Hematopoietic multipotent progenitor cell treated with erythropoietin and hydrocortisone succinate and interleukin-3 and kit ligand, for 6 days (in vitro differentiated cells): ENCODE measurements around the gene OR5H2.
A peak's percentile ranks its signal among the peaks of the same experiment; 100 is the strongest.
"Not testable (repeated sequence)": the region's sequence is repeated elsewhere in the genome, so short reads cannot be mapped to it uniquely, and the experiment has no call there.

Experiments
- DNase-seq: peaks from one replicate; pipeline ENCODE4 v3.0.0-alpha.2; 2015

The OR5H2 gene

DNA sequence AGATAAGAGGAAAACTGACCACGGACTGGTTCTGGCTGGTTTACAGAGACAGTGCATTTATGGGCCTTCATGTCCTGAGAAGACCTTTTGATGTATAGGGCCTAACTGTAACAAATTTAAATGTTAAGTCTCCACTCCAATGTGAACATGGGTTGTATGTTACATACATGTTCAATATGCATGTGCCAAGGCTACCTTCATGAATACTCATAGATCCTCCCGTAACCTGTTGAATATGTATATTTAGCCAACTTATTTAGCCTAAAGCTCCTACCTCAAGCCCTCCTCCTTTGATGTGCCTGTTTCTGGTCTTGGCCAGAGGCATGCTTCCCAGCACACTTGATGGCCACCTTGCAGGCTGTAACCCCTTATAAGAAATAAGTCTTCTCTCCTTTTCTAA lies at the start of gene OR5H2:
Gene OR5H2, plus strand, starts transcription at position 301 of the 400 bp plus-strand sequence. CDS start 398 bp downstream, outside the sequence.
- no peak for DNase-seq

DNA sequence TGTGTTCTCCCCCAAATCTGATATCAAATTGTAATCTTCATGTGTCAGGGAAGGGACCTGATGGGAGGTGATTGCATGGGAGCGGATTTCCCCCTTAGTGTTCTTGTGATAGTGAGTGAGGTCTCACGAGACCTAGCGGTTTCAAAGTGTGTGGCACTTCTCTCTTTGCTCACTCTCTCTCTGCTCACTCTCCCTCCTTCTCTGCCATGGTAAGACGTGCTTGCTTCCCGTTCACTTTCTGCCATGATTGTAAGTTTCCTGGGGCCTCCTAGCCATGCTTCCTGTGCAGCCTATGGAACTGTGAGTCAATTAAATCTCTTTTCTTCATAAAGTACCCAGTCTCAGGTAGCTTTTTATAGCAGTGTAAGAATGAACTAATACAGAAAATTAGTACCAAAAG lies 48.8 kb upstream of the OR5H2 start:
- no peak for DNase-seq

- no peak for DNase-seq
Measured at GRCh38 chr3:98240131-98240530, 42.2 kb upstream of the OR5H2 start.

DNA sequence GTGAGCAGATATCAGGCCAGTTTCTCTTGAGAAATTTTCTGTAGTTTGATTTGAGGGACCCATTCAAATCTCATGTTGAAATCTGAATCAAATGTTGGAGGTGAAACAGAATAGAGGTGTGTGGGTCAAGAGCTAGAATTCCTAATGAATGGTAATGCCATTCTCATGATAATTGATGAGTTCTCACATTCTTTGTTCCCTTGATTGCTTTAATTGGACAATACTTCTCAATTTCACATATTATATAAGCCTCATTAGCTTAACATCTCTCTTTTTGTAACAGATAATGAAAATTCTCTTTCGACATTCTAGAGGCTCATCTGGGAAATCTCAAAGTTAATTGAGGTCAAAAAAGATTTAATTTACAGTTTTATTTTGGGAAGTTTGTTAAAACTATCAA lies 40.1 kb upstream of the OR5H2 start:
- DNase-seq, result no peak

DNA sequence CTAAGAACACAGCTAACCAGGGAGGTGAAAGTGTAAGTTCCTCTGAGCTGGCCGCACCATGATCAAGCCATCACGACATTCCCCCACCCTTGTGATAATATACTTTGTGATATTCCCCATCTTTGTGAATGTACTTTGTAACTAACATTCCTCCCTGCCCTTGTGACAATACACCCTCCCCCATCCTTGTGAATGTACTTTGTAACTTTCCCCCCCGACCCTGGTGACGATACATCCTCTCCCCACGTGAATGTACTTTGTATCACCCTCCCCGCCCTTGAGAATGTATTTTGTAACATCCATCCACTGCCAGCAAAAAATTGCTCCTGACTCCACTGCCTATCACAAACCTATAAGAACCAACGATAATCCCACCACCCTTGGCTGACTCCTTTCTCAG lies 38.5 kb upstream of the OR5H2 start:
- DNase-seq, result no peak

DNA sequence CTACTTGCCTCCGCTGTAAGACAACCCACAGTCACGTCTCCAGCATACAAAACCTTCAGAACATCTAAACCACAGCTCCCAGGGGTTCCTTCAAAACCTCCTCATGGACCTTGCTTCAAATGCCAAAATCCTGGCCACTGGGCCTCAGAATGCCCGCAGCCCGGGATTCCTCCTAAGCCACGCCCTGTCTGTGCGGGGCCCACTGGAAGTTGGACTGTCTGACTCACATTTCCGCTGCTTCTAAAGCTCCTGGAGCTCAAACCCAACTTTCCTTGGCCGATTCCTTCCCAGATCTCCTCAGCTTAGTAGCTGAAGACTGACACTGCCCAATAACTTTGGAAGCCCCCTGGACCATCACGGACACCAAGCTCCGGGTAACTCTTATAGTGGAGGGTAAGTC lies 36.2 kb upstream of the OR5H2 start:
- DNase-seq, result no peak

GRCh38 chr3:98256026-98256425 lies 26.3 kb upstream of the OR5H2 start:
- DNase-seq, result not testable (repeated sequence)

GRCh38 chr3:98259707-98260106 lies 22.6 kb upstream of the OR5H2 start:
- DNase-seq, result peak; percentile 33

DNA sequence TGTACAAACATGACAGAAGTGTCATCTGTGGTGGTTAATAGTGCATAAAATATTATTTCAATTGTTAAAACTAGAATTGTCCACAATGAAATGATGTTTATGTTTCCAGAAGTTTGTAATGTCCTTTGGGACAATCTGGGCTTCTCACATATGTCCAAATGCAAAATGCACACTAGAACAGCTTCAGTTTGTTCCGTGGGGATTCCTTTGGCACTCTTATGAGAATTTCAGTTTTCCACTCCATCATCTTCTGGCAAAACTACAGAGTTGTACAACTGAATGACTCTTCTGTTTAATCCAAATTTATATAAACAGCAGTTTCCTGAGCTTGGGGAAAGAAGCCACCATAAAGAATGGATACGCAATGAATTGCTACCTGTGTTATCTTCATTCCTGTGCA lies 20.3 kb upstream of the OR5H2 start:
- DNase-seq, result no peak

DNA sequence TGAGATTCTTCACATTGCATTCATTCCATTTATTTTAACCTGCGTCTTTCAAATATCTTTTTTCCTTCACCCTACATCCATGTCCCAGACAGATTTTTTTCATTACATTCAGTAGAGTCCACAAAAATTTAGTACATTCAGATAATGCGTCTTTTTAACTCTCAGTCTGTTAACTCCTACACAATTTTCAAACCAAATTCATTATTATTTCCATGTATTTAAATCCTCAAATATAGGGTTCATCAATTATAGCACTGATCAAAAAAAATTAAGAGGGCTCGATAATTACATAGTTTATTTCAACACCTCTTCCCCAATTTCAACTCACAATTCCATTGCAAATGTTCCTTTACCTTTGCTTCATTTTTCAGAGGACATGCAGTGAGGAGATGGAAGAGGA lies 18.4 kb upstream of the OR5H2 start, which contains the start of gene OR5H6:
Gene OR5H6, plus strand, starts transcription at position 301 of the 400 bp plus-strand sequence. Its CDS starts 89 bp downstream, at position 390.
- no peak for DNase-seq

GRCh38 chr3:98269846-98270245 lies 12.5 kb upstream of the OR5H2 start:
- DNase-seq, result no peak

- no peak for DNase-seq
Measured at GRCh38 chr3:98272126-98272525, 10.2 kb upstream of the OR5H2 start.

- no peak for DNase-seq
Measured at GRCh38 chr3:98274914-98275313, 7.4 kb upstream of the OR5H2 start.

- DNase-seq, result no peak
Measured at GRCh38 chr3:98290916-98291315, 8.6 kb downstream of the OR5H2 start.

GRCh38 chr3:98291332-98291957 lies 9.1 kb downstream of the OR5H2 start:
- DNase-seq, result no peak

DNA sequence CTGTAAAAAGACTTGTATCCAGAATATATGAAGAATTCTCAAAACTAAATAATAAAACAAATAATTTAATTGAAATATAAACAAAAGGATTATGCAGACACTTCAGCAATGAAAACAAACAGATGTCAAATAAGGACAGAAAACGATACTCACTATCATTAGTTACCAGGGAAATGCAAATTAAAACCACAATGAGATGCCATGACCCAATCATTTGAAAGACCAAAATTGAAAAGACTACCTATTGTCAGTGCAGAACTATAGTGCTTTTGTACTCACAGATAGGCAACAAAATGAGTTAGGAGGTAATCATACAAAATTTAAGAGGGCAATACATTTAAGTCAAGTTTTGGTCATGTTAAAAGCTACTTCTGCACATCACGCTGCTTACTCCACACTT lies 39.8 kb downstream of the OR5H2 start:
- DNase-seq, result no peak

GRCh38 chr3:98322686-98323085 lies 40.4 kb downstream of the OR5H2 start:
- no peak for DNase-seq

DNA sequence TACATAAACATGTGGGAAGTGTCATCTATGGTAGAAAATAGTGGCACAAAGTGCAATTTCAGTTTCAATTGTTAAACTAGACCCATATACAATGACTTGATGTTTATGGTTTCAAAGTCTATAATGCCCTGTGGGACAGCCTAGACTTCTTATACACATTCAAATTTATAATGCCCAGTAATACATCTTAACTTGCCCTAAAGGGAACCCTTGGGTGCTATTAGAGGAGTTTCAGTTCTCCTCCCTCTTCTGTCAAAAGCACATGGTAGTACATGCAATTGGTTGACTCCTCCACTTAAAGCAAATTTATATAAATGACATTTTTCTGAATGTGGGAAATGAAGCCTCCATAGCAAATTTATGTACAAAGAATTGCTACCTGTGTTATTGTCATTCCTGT lies 41.1 kb downstream of the OR5H2 start:
- DNase-seq, result no peak

GRCh38 chr3:98325055-98325454 lies 42.8 kb downstream of the OR5H2 start:
- DNase-seq, result no peak

GRCh38 chr3:98326105-98326893 lies 44.0 kb downstream of the OR5H2 start:
- no peak for DNase-seq

- no peak for DNase-seq
Measured at GRCh38 chr3:98326945-98327344, 44.6 kb downstream of the OR5H2 start.

DNA sequence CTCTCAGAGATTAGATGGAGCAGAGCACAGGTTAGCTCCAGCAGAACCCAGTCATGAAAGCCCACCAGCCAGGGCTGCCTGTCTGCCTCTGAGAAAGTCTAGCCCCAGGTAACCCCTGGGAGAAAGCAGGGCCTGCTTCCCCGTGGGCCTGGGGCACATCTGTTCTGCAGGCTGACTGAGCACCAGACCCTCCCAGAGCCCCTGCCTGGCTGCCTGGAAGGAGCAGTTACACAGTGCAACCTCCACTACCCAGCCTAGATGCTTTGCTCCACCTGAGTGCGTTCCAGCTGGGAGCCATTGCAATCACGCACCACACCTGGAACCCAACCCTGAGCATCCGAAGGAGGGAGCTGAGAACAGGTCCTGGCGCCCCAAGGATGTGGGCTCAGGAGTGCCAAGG lies 46.6 kb downstream of the OR5H2 start:
- DNase-seq, result no peak

- DNase-seq, result peak; percentile 75
Measured at GRCh38 chr3:98329392-98330124, 47.3 kb downstream of the OR5H2 start.

DNA sequence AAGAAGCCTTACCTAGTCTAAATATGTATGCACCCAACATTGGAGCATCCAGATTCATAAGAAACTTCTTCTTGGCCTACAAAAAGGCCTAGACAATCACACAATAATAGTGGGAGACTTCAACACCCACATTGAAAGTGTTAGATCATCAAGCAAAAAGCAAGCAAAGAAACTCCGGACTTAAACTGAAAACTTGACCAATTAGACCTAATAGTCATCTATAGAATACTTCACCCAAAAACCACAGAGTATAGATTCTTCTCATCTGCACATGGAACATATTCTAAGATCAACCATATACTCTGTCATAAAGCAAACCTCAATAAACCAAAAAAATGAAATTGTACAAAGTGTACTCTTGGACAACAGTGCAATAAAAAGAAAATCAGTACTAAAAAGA lies 49.0 kb downstream of the OR5H2 start:
- DNase-seq, result no peak
